ENCODE data around the gene ATG7. TPM values are rescaled to one million over a fixed set of nuclear protein-coding genes. Genes with fewer than 3 reads are reported as not detected.

The ATG7 gene
- total and polyA plus RNA-seq, 4 donors, result 7.4 to 53.8 (median 15.6) TPM

DNA sequence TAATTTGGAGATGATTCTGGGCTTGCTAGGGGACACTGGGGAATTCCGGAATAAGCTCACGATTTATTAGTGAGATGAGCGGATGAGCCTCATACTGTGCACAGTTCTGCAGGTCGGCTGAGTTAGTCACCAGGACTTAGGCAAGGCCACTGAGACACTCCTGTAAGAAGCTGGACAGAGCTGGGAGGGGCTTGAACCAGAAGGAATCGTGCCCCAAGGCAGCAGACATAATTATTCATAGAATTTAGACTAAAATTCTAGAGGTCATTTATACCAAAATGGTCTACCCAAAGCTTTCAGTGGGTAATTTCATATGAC is 250.2 kb downstream of the ATG7 start (continued):
- TF ChIP-seq, protein P1, sequence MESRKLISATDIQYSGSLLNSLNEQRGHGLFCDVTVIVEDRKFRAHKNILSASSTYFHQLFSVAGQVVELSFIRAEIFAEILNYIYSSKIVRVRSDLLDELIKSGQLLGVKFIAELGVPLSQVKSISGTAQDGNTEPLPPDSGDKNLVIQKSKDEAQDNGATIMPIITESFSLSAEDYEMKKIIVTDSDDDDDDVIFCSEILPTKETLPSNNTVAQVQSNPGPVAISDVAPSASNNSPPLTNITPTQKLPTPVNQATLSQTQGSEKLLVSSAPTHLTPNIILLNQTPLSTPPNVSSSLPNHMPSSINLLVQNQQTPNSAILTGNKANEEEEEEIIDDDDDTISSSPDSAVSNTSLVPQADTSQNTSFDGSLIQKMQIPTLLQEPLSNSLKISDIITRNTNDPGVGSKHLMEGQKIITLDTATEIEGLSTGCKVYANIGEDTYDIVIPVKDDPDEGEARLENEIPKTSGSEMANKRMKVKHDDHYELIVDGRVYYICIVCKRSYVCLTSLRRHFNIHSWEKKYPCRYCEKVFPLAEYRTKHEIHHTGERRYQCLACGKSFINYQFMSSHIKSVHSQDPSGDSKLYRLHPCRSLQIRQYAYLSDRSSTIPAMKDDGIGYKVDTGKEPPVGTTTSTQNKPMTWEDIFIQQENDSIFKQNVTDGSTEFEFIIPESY (IDR thresholded peaks at IDR 0.05), result no peak
- TF ChIP-seq RAD21 (IDR thresholded peaks at IDR 0.05), result no peak
- TF ChIP-seq RXRA (IDR thresholded peaks at IDR 0.05), result no peak
- no peak for TF ChIP-seq SP1 (IDR thresholded peaks at IDR 0.05)
- no peak for TF ChIP-seq FOXA2 (IDR thresholded peaks at IDR 0.05)
- TF ChIP-seq HNF4A (conservative IDR thresholded peaks at IDR 0.05), result no peak

DNA sequence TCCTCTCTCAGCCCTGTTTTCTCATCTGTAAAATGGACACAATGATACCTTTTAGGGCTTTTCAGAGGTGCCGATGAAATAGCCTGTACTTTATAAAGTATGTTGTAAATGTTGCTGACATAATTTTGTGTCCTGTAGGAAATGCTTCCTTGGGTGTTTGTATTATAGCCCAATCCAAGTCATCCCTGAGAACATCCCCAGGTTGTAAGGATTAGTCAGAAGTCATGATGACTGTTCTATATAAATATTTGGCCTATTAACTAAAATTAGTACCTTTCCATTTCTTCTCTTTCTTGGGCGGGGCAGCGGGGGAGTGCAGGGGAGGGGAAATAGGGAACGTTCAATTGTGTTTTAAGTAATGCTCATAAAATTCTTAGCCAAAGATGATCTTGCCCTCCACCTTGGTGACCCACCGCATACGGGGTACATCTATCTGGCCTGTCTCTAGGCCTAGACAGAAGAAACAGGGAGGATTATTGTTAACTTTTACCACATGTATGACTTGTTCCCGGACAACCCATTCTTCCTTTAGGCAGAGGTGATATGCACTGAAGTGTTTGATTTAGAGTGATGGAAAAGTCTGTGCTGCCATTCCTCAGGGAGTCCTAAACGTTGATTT is 250.9 kb downstream of the ATG7 start:
- no peaks in the 10 kb centered on the region for H3K4me1 ChIP-seq (ENCODE audit: control insufficient read depth in 4 of 4, insufficient read depth in 4 of 4, low read length in 3 of 4)
- H3K36me3 ChIP-seq (ENCODE audit: control insufficient read depth in 4 of 4, insufficient read depth in 3 of 4, low read depth in 1 of 4, low read length in 3 of 4), result no peaks in the 10 kb centered on the region
- TF ChIP-seq, protein P2, sequence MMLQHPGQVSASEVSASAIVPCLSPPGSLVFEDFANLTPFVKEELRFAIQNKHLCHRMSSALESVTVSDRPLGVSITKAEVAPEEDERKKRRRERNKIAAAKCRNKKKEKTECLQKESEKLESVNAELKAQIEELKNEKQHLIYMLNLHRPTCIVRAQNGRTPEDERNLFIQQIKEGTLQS (IDR thresholded peaks at IDR 0.05), result no peak
- TF ChIP-seq HNF4A (conservative IDR thresholded peaks at IDR 0.05), result no peak
- TF ChIP-seq FOXA2 (IDR thresholded peaks at IDR 0.05), result no peak
- TF ChIP-seq YY1 (IDR thresholded peaks at IDR 0.05), result no peak
- TF ChIP-seq JUND (IDR thresholded peaks at IDR 0.05), result no peak
- TF ChIP-seq, protein P1 (IDR thresholded peaks at IDR 0.05), result no peak
- TF ChIP-seq, protein P3, sequence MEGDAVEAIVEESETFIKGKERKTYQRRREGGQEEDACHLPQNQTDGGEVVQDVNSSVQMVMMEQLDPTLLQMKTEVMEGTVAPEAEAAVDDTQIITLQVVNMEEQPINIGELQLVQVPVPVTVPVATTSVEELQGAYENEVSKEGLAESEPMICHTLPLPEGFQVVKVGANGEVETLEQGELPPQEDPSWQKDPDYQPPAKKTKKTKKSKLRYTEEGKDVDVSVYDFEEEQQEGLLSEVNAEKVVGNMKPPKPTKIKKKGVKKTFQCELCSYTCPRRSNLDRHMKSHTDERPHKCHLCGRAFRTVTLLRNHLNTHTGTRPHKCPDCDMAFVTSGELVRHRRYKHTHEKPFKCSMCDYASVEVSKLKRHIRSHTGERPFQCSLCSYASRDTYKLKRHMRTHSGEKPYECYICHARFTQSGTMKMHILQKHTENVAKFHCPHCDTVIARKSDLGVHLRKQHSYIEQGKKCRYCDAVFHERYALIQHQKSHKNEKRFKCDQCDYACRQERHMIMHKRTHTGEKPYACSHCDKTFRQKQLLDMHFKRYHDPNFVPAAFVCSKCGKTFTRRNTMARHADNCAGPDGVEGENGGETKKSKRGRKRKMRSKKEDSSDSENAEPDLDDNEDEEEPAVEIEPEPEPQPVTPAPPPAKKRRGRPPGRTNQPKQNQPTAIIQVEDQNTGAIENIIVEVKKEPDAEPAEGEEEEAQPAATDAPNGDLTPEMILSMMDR (IDR thresholded peaks at IDR 0.05; ENCODE audit: low read depth, low read length, missing input control), result no peak
- no peak for TF ChIP-seq NR2F2 (IDR thresholded peaks at IDR 0.05)
- no peak for TF ChIP-seq EGR1 (IDR thresholded peaks at IDR 0.05; ENCODE audit: low read depth in 2 of 2)
- TF ChIP-seq RXRA (IDR thresholded peaks at IDR 0.05), result no peak
- TF ChIP-seq, protein P4, sequence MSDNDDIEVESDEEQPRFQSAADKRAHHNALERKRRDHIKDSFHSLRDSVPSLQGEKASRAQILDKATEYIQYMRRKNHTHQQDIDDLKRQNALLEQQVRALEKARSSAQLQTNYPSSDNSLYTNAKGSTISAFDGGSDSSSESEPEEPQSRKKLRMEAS (IDR thresholded peaks at IDR 0.05), result no peak
- TF ChIP-seq, protein P5, sequence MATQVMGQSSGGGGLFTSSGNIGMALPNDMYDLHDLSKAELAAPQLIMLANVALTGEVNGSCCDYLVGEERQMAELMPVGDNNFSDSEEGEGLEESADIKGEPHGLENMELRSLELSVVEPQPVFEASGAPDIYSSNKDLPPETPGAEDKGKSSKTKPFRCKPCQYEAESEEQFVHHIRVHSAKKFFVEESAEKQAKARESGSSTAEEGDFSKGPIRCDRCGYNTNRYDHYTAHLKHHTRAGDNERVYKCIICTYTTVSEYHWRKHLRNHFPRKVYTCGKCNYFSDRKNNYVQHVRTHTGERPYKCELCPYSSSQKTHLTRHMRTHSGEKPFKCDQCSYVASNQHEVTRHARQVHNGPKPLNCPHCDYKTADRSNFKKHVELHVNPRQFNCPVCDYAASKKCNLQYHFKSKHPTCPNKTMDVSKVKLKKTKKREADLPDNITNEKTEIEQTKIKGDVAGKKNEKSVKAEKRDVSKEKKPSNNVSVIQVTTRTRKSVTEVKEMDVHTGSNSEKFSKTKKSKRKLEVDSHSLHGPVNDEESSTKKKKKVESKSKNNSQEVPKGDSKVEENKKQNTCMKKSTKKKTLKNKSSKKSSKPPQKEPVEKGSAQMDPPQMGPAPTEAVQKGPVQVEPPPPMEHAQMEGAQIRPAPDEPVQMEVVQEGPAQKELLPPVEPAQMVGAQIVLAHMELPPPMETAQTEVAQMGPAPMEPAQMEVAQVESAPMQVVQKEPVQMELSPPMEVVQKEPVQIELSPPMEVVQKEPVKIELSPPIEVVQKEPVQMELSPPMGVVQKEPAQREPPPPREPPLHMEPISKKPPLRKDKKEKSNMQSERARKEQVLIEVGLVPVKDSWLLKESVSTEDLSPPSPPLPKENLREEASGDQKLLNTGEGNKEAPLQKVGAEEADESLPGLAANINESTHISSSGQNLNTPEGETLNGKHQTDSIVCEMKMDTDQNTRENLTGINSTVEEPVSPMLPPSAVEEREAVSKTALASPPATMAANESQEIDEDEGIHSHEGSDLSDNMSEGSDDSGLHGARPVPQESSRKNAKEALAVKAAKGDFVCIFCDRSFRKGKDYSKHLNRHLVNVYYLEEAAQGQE (IDR thresholded peaks at IDR 0.05), result no peak
- no peak for TF ChIP-seq TAF1 (conservative IDR thresholded peaks at IDR 0.05)
- no peak for TF ChIP-seq RAD21 (IDR thresholded peaks at IDR 0.05)
- no peak for TF ChIP-seq GABPA (IDR thresholded peaks at IDR 0.05 in 1 of 2, conservative IDR thresholded peaks at IDR 0.05 in 1 of 2)
- TF ChIP-seq HNF4G (IDR thresholded peaks at IDR 0.05), result no peak
- no peak for TF ChIP-seq FOXA1 (IDR thresholded peaks at IDR 0.05)
- no peak for TF ChIP-seq SP1 (IDR thresholded peaks at IDR 0.05)
- H3K4me3 ChIP-seq (ENCODE audit: low read depth in 1 of 3, low read length in 3 of 3), result no peak overlapping the region
- H3K9me3 ChIP-seq (ENCODE audit: control insufficient read depth in 4 of 4, low read length in 3 of 4), result no peaks in the 10 kb centered on the region
- WGBS, result 91% methylated on average over 8 of the region's 8 CpGs
- DNase-seq (ENCODE audit: low spot score), result no peak
- H3K27ac ChIP-seq (ENCODE audit: low read depth in 1 of 2, low read length in 2 of 2), result no peak overlapping the region
- H3K27me3 ChIP-seq (ENCODE audit: control insufficient read depth in 4 of 4, insufficient read depth in 4 of 4, low read length in 3 of 4), result no peaks in the 10 kb centered on the region
- no peak overlapping the region for H3K9ac ChIP-seq (ENCODE audit: low read depth in 1 of 2, low read length in 2 of 2)
